Measurements from ENCODE around the gene LMAN1L.

The LMAN1L gene

GRCh38 chr15:74791007-74791406 is 21.6 kb upstream of the LMAN1L start:
- no peak overlapping the region for H3K9ac ChIP-seq (ENCODE audit: low read depth, low read length)
- no peaks in the 10 kb centered on the region for H3K9me3 ChIP-seq (ENCODE audit: insufficient read depth, low read length, severe bottlenecking)
- H3K79me2 ChIP-seq (ENCODE audit: insufficient read depth, low read length) = peaks cover 87% of the 10 kb centered on the region
- H3K36me3 ChIP-seq (ENCODE audit: insufficient read depth, low read length) = peaks cover 43% of the 10 kb centered on the region
- no peak for TF ChIP-seq EZH2 (IDR thresholded peaks at IDR 0.05; ENCODE audit: borderline replicate concordance, low read depth, low read length, severe bottlenecking)
- TF ChIP-seq, protein P1, sequence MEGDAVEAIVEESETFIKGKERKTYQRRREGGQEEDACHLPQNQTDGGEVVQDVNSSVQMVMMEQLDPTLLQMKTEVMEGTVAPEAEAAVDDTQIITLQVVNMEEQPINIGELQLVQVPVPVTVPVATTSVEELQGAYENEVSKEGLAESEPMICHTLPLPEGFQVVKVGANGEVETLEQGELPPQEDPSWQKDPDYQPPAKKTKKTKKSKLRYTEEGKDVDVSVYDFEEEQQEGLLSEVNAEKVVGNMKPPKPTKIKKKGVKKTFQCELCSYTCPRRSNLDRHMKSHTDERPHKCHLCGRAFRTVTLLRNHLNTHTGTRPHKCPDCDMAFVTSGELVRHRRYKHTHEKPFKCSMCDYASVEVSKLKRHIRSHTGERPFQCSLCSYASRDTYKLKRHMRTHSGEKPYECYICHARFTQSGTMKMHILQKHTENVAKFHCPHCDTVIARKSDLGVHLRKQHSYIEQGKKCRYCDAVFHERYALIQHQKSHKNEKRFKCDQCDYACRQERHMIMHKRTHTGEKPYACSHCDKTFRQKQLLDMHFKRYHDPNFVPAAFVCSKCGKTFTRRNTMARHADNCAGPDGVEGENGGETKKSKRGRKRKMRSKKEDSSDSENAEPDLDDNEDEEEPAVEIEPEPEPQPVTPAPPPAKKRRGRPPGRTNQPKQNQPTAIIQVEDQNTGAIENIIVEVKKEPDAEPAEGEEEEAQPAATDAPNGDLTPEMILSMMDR (IDR thresholded peaks at IDR 0.05; ENCODE audit: borderline replicate concordance, extremely low read depth, low read length, poor library complexity, severe bottlenecking) = no peak
- H3K27me3 ChIP-seq (ENCODE audit: insufficient read depth, low read length, poor library complexity) = no peaks in the 10 kb centered on the region
- DNase-seq (no peak), ATAC-seq (ENCODE audit: insufficient read depth, low read depth) (no peak)
- H3K4me1 ChIP-seq (ENCODE audit: insufficient read depth, low read length) = peaks cover 39% of the 10 kb centered on the region
- H4K20me1 ChIP-seq (ENCODE audit: insufficient read depth, low read length) = peaks cover 80% of the 10 kb centered on the region
- H2AFZ ChIP-seq (ENCODE audit: low read depth, low read length) = no peak overlapping the region
- H3K4me3 ChIP-seq (ENCODE audit: low read depth in 1 of 2, low read length in 2 of 2) = no peak overlapping the region
- no peak overlapping the region for H3K4me2 ChIP-seq (ENCODE audit: insufficient read depth, low read length)
- H3K27ac ChIP-seq (ENCODE audit: low read length) = no peak overlapping the region

GRCh38 chr15:74791667-74792066 is 21.0 kb upstream of the LMAN1L start:
- no peak overlapping the region for H3K27ac ChIP-seq (ENCODE audit: low read length)
- no peaks in the 10 kb centered on the region for H3K27me3 ChIP-seq (ENCODE audit: insufficient read depth, low read length, poor library complexity)
- H3K36me3 ChIP-seq (ENCODE audit: insufficient read depth, low read length) = peaks cover 40% of the 10 kb centered on the region
- no peaks in the 10 kb centered on the region for H3K9me3 ChIP-seq (ENCODE audit: insufficient read depth, low read length, severe bottlenecking)
- ATAC-seq (ENCODE audit: insufficient read depth, low read depth) (no peak), DNase-seq (no peak)
- H3K79me2 ChIP-seq (ENCODE audit: insufficient read depth, low read length) = peaks cover 87% of the 10 kb centered on the region
- TF ChIP-seq, protein P1 (IDR thresholded peaks at IDR 0.05; ENCODE audit: borderline replicate concordance, extremely low read depth, low read length, poor library complexity, severe bottlenecking) = no peak
- TF ChIP-seq EZH2 (IDR thresholded peaks at IDR 0.05; ENCODE audit: borderline replicate concordance, low read depth, low read length, severe bottlenecking) = no peak
- no peak overlapping the region for H3K4me3 ChIP-seq (ENCODE audit: low read depth in 1 of 2, low read length in 2 of 2)
- H3K4me2 ChIP-seq (ENCODE audit: insufficient read depth, low read length) = no peak overlapping the region
- H3K9ac ChIP-seq (ENCODE audit: low read depth, low read length) = no peak overlapping the region
- peaks cover 80% of the 10 kb centered on the region for H4K20me1 ChIP-seq (ENCODE audit: insufficient read depth, low read length)
- H3K4me1 ChIP-seq (ENCODE audit: insufficient read depth, low read length) = peaks cover 32% of the 10 kb centered on the region
- H2AFZ ChIP-seq (ENCODE audit: low read depth, low read length) = no peak overlapping the region

GRCh38 chr15:74792227-74793016 is 20.2 kb upstream of the LMAN1L start:
- ATAC-seq (ENCODE audit: insufficient read depth, low read depth) = no peak
- Histone ChIP-seq H3K27me3 (ENCODE audit: insufficient read depth, low read length, poor library complexity) (no peaks in the 10 kb centered on the region), H3K4me2 (ENCODE audit: insufficient read depth, low read length) (no peak overlapping the region), H3K4me3 (ENCODE audit: low read depth in 1 of 2, low read length in 2 of 2) (no peak overlapping the region), H3K4me1 (ENCODE audit: insufficient read depth, low read length) (peaks cover 24% of the 10 kb centered on the region), H4K20me1 (ENCODE audit: insufficient read depth, low read length) (peaks cover 73% of the 10 kb centered on the region), H2AFZ (ENCODE audit: low read depth, low read length) (no peak overlapping the region), H3K9ac (ENCODE audit: low read depth, low read length) (no peak overlapping the region), H3K27ac (ENCODE audit: low read length) (no peak overlapping the region), H3K9me3 (ENCODE audit: insufficient read depth, low read length, severe bottlenecking) (no peaks in the 10 kb centered on the region), H3K79me2 (ENCODE audit: insufficient read depth, low read length) (peaks cover 87% of the 10 kb centered on the region), H3K36me3 (ENCODE audit: insufficient read depth, low read length) (peaks cover 40% of the 10 kb centered on the region)
- no peak for TF ChIP-seq EZH2 (IDR thresholded peaks at IDR 0.05; ENCODE audit: borderline replicate concordance, low read depth, low read length, severe bottlenecking)
- TF ChIP-seq, protein P1 (IDR thresholded peaks at IDR 0.05; ENCODE audit: borderline replicate concordance, extremely low read depth, low read length, poor library complexity, severe bottlenecking) = no peak
- no peak for DNase-seq
